Activated CD4-positive, alpha-beta T cell treated with anti-CD3 and anti-CD28 coated beads for 36 hours (primary cell): ENCODE data around the gene TRIM67. TPM values are rescaled to one million over a fixed set of nuclear protein-coding genes. Genes with fewer than 3 reads are reported as not detected.

Source experiments
- ATAC-seq: fragments of 200-7000 bp; cut with Tn5 transposase; one replicate; pipeline ENCODE4 v1.10.0; 2021; ENCODE audit warnings: mild to moderate bottlenecking, moderate library complexity
- CTCF ChIA-PET: fragments of 350-600 bp; sonication (Branson Sonifier 250); formaldehyde crosslinking; loops from one replicate; lab custom pipeline; 2021; ENCODE audit warnings: antibody characterized with exemption; lab: Charles Lee
- POLR2A ChIA-PET: fragments of 350-600 bp; sonication (Branson Sonifier 250); formaldehyde crosslinking; loops from one replicate; lab custom pipeline; 2021; ENCODE audit warnings: antibody characterized with exemption, inconsistent platforms; lab: Charles Lee
- DNase-seq: peaks from one replicate; pipeline ENCODE4 v3.0.0-alpha.2; 2020
- H3K27ac Mint-ChIP-seq: one replicate; pipeline ENCODE4 v1.8.0; 2021; ENCODE audit warnings: mixed read lengths
- H3K27me3 Mint-ChIP-seq: one replicate; pipeline ENCODE4 v1.8.0; 2021; ENCODE audit warnings: mixed read lengths
- H3K36me3 Mint-ChIP-seq: one replicate; pipeline ENCODE4 v1.8.0; 2021; ENCODE audit warnings: low read depth, mixed read lengths
- H3K4me1 Mint-ChIP-seq: one replicate; pipeline ENCODE4 v1.8.0; 2021; ENCODE audit warnings: mixed read lengths
- H3K4me3 Mint-ChIP-seq: one replicate; pipeline ENCODE4 v1.8.0; 2021; ENCODE audit warnings: mild to moderate bottlenecking, moderate library complexity, mixed read lengths
- H3K9me3 Mint-ChIP-seq: one replicate; pipeline ENCODE4 v1.8.0; 2021; ENCODE audit warnings: low read depth, mixed read lengths
- intact Hi-C, 2 experiments: fragments of 100-400 bp; cut with DNase I in 1 of 2; cut with micrococcal nuclease in 1 of 2; formaldehyde crosslinking; loops; one replicate each; pipeline versions ENCODE4 v1.14.2 to v1.15.1; 2022 to 2024; cut with DNase I, micrococcal nuclease
- total RNA-seq, 2 experiments: library from RNA; stranded (reverse); gene quantifications; one replicate each; pipeline ENCODE4 v1.2.3, GENCODE V29; 2021

The TRIM67 gene
- total RNA-seq, 2 experiments from 2014 or later, result not detected

DNA sequence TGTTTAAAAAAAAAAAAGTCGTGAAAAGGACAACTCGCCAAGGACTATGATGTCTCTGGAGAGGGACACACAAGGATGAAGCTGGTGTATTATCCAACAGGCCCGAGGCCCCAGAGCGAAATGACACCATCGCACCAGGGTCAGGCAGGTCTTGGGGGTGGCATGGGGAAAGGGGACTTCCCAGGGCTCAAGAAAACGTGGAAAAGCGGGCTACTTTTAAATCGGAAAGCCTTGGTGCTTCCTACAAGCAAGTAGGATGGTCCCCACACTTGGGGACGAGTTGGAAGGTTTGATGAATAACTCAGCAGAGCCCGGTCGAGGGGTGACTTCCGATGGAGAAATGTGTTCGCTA, 78.6 kb downstream of the TRIM67 start:
- no peak for DNase-seq
- Mint-ChIP-seq H3K36me3 (peaks cover 50% of the 10 kb centered on the region), H3K4me1 (peaks cover 60% of the 10 kb centered on the region), H3K27ac (peak overlapping the region; percentile 95), H3K27me3 (no peaks in the 10 kb centered on the region), H3K4me3 (peak overlapping the region; percentile 98), H3K9me3 (no peaks in the 10 kb centered on the region)
- intact Hi-C loops, result loop anchor here (2.0 kb wide), 2 partner anchors 262 to 364 kb away; partner anchors contain the start of genes ARV1 (in 1 of the 2) and TTC13 (in 1 of the 2)
- POLR2A ChIA-PET, result interaction anchor here (0.6 to 1.2 kb wide), 2 partner anchors 25 to 98 kb away, joined by 4 to 5 read pairs; partner anchors contain the start of genes EXOC8 and SPRTN
- ATAC-seq, result peak; percentile 13
- CTCF ChIA-PET, result interaction anchor here (0.6 to 1.2 kb wide), 4 partner anchors 289 to 580 kb away, joined by 3 to 4 read pairs (median 3); no protein-coding TSS in a partner anchor

DNA sequence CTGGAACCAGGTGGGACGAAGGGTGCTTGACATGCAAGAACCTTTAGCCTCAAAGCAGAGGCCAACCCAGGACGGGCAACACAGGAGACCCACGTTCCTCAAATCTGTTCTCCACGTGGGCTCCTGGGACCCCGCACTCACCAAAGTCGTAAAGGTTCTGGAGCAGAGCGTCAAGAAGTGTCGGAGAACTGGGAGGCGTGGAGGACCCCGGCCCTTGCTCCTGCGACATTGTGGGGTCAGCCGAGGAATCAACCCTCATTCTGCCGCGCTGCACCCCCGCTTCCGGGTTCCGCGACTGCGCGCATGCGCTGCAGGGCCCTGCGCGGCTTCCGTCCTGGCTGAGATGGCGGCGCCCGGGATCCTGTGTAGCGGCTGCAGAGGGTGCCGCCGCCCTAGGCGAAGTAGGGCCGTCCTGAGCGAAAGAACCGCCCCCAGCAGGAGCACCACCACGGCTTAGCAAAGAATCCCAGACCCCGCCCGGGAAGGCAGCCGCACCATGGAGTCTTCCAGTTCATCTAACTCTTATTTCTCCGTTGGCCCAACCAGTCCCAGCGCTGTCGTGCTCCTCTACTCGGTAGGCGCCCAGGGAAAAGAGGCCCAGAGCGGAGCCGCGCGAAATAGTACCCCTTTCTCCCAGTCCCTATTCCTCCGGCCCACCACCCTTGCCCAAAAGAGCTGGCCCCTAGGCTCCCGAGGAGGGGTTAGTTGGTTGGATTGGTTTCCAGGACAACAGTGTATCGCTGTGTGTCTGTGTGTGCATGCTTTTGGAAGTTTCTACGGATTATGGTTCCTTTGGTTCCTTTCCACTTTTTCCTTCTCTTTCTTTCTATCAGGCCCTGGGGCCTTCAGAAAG, 79.3 kb downstream of the TRIM67 start, which contains the start of gene GNPAT:
Gene GNPAT, plus strand, starts transcription at position 330 of the 853 bp plus-strand sequence. Its CDS starts 167 bp downstream, at position 497.
- intact Hi-C loops, result loop anchor here (1.0 to 2.0 kb wide), 10 partner anchors 30 to 599 kb away; partner anchors contain the start of genes ARV1 (in 2 of the 2), COG2 (in 1 of the 2), EGLN1 (in 1 of the 2) and EXOC8 (in 1 of the 2)
- ChIA-PET CTCF (interaction anchor here (0.7 to 1.3 kb wide), 7 partner anchors 9 to 581 kb away, joined by 3 to 6 read pairs (median 4); partner anchors contain the start of genes EXOC8 and SPRTN), POLR2A (interaction anchor here (0.5 to 1.2 kb wide), 4 partner anchors 9 to 358 kb away, joined by 3 to 5 read pairs (median 4); partner anchors contain the start of genes EXOC8 and SPRTN)
- DNase-seq, result peak; percentile 94
- no peaks in the 10 kb centered on the region for H3K9me3 Mint-ChIP-seq
- H3K27ac Mint-ChIP-seq, result peak within 1 kb of the TSS; percentile 95
- ATAC-seq, result peak; percentile 98
- H3K27me3 Mint-ChIP-seq, result no peaks in the 10 kb centered on the region
- H3K4me3 Mint-ChIP-seq, result peak within 1 kb of the TSS; percentile 98
- peaks cover 47% of the 10 kb centered on the region for H3K36me3 Mint-ChIP-seq
- peaks cover 58% of the 10 kb centered on the region for H3K4me1 Mint-ChIP-seq

DNA sequence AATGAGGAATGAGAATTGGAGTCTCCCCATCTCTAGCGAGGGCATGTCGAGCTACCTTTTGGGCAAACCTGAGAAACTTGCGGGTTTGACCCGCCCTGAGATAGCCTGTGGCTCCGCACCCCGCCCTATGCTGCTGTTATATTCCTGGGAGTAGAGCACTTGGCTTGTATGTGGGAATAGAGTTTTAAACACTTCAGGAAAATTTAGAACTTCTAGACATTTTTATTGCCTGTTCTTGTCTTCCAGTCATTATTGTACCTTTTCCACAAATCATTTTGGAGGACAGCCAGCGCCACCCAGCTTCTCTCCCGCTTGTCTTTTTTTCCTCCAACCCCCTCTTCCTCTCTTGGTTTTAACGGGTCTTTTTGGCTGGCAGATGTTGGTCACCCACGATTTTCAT, 79.9 kb downstream of the TRIM67 start:
- ChIA-PET POLR2A (interaction anchor here (0.5 to 0.6 kb wide), 2 partner anchors 9 to 358 kb away, joined by 3 to 4 read pairs; no protein-coding TSS in a partner anchor), CTCF (interaction anchor here (0.7 to 1.3 kb wide), 8 partner anchors 10 to 321 kb away, joined by 3 to 6 read pairs (median 4); partner anchors contain the start of genes EXOC8 and SPRTN)
- Mint-ChIP-seq H3K27me3 (no peaks in the 10 kb centered on the region), H3K27ac (peak overlapping the region; percentile 95), H3K4me1 (peaks cover 55% of the 10 kb centered on the region), H3K4me3 (peak overlapping the region; percentile 98), H3K36me3 (peaks cover 43% of the 10 kb centered on the region), H3K9me3 (no peaks in the 10 kb centered on the region)
- DNase-seq (peak; percentile 34), ATAC-seq (no peak)
- intact Hi-C loops, result loop anchor here (1.0 to 2.0 kb wide), 10 partner anchors 30 to 599 kb away; partner anchors contain the start of genes ARV1 (in 2 of the 2), COG2 (in 1 of the 2), EGLN1 (in 1 of the 2) and EXOC8 (in 1 of the 2)

DNA sequence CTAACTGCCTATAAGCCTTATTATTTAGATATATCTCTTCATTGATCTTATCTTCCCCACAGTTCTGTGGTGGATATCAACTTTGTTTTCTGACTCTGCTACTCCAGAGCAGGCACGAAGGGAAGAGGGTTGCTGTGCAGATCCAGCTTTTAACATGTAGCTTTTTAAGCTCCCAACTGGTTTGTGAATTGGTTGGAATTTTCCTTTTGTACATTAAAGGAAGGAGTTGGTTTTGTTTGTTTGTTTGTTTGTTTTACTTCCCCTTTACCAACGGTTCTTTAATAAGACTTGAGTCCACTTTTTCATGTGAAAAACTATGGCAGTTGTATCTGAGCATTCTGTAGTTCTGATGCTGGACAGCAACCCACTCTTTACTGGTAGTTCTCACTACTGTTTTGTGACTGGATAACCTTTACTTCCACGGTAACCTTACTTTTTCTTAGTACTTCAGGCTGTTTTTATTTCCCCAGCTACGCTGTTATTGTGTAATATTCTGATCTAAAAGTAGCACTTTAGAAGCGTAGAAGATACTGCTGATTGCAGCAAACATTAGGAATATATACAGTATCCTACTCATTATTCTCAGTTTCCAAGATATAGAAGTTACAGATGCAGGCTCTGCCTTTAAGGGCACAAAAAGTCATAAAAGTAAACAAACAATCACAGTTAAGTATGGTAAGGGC, 80.8 kb downstream of the TRIM67 start:
- Mint-ChIP-seq H3K27me3 (no peaks in the 10 kb centered on the region), H3K9me3 (no peaks in the 10 kb centered on the region), H3K27ac (peak overlapping the region; percentile 95), H3K4me1 (peaks cover 49% of the 10 kb centered on the region), H3K4me3 (peak overlapping the region; percentile 98), H3K36me3 (peaks cover 38% of the 10 kb centered on the region)
- ChIA-PET CTCF (interaction anchor here (0.6 to 1.3 kb wide), 7 partner anchors 20 to 347 kb away, joined by 3 to 4 read pairs (median 3); no protein-coding TSS in a partner anchor), POLR2A (no interaction called here)
- intact Hi-C loops, result no loop called here
- ATAC-seq, result no peak
- no peak for DNase-seq

DNA sequence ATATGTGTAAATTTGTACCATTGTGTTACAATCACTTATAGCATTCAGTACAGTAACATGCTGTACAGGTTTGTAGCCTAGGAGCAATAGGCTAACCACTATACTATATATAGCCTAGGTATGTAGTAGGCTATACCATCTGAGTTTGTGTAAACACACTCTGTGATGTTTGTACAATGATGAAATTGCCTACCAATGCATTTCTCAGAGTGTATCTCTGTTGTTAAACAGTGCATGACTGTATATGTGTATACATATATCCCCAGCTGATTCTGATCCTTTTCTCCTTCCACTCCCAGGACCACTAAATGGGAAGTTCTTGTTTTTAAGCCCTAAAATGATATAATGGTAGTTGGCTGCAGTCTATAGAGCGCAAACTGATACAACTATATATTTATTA, 86.9 kb downstream of the TRIM67 start:
- intact Hi-C loops, result no loop called here
- ATAC-seq (no peak), DNase-seq (no peak)
- ChIA-PET POLR2A (no interaction called here), CTCF (interaction anchor here (0.7 kb wide), 1 partner anchor 475 kb away, joined by 3 read pairs; no protein-coding TSS in a partner anchor)
- Mint-ChIP-seq H3K27me3 (no peaks in the 10 kb centered on the region), H3K27ac (no peak overlapping the region), H3K36me3 (peaks cover 30% of the 10 kb centered on the region), H3K4me1 (peaks cover 13% of the 10 kb centered on the region), H3K4me3 (no peak overlapping the region), H3K9me3 (no peaks in the 10 kb centered on the region)

DNA sequence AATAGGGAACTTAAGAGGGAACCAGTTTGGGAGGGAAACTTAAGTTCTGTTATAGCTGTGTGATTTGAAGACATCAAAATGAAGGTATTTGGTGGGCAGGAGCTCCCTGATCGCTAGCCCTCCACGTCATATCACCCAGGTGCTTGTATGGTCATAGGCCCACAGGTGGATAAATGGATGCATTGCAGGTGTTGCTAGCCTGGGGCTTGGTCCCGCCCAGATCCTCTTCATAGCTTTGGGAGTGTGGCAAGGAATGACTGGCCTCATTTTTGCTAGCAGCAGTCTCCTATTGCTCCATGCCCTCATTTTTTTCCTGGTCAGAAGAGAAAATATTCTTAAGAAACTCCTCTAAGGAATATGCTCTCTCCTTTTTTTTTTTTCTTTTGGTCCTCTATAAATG, 90.5 kb downstream of the TRIM67 start:
- DNase-seq (no peak), ATAC-seq (no peak)
- H3K27ac Mint-ChIP-seq, result no peak overlapping the region
- peaks cover 36% of the 10 kb centered on the region for H3K36me3 Mint-ChIP-seq
- ChIA-PET CTCF (no interaction called here), POLR2A (no interaction called here)
- peaks cover 3% of the 10 kb centered on the region for H3K4me1 Mint-ChIP-seq
- intact Hi-C loops, result no loop called here
- H3K4me3 Mint-ChIP-seq, result no peak overlapping the region
- no peaks in the 10 kb centered on the region for H3K9me3 Mint-ChIP-seq
- no peaks in the 10 kb centered on the region for H3K27me3 Mint-ChIP-seq

DNA sequence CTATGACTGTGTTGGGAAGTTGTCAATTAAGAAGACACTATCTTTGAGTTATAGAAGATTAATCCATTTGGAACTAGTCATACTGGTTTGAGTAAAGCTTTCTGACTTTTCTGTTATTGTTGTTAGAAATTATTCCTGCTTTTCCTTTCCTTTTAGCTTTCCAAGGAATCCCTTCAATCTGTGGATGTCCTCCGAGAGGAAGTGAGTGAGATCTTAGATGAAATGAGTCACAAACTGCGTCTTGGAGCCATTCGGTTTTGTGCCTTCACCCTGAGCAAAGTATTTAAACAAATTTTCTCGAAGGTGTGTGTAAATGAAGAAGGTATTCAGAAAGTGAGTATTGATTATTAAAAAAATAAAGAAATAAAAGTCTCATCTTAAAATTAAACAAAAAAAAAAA, 98.5 kb downstream of the TRIM67 start:
- Mint-ChIP-seq H3K27me3 (no peaks in the 10 kb centered on the region), H3K9me3 (peaks cover 4% of the 10 kb centered on the region), H3K4me1 (no peaks in the 10 kb centered on the region), H3K27ac (no peak overlapping the region), H3K4me3 (no peak overlapping the region), H3K36me3 (peaks cover 62% of the 10 kb centered on the region)
- ATAC-seq (no peak), DNase-seq (no peak)
- CTCF ChIA-PET, result interaction anchor here (0.7 to 1.2 kb wide), 4 partner anchors 10 to 318 kb away, joined by 3 to 6 read pairs (median 4); no protein-coding TSS in a partner anchor
- intact Hi-C loops, result no loop called here
- POLR2A ChIA-PET, result no interaction called here

DNA sequence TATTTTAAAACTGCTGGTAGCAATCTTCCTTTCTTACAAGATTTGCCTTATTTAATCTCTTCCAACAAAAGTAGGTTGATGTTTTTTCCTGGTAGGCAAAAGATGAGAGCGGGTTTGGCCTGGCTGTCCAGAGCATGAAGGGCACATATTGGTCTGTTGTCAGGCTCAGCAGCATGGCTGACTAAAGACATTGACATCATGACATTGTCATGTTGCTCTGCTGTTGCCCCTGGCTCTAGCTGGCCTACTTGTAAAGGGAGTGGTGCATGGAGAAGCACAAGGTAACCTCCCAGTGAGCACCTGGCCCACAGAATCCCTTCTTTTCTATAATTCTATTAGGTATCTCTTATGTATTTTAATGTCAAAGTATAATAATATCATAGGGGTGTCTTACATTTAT, 102.8 kb downstream of the TRIM67 start:
- CTCF ChIA-PET, result no interaction called here
- Mint-ChIP-seq H3K27me3 (no peaks in the 10 kb centered on the region), H3K4me3 (no peak overlapping the region), H3K4me1 (no peaks in the 10 kb centered on the region), H3K36me3 (peaks cover 59% of the 10 kb centered on the region), H3K9me3 (no peaks in the 10 kb centered on the region), H3K27ac (no peak overlapping the region)
- POLR2A ChIA-PET, result no interaction called here
- no peak for DNase-seq
- ATAC-seq, result no peak
- intact Hi-C loops, result no loop called here

DNA sequence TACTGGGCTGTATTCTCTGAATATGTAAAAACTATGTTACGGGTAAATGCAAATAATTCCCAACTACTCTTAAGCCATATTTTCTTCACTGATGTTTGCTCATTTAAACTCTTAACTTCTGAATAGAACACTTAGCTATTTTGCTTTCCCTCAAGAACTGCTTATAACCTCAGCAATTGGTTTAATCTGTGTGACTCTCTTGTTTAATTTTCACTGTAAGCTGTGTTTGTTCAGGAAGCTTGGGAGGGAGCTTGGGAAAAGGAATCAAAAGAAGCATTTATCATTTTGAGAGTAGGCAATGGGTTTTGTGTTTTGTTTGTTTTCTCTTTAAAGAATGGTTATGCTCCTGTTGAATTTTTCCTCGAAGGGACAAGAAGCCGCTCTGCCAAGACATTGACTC, 103.5 kb downstream of the TRIM67 start:
- H3K27ac Mint-ChIP-seq, result no peak overlapping the region
- CTCF ChIA-PET, result interaction anchor here (1.6 kb wide), 1 partner anchor 10 kb away, joined by 6 read pairs; no protein-coding TSS in a partner anchor
- H3K4me1 Mint-ChIP-seq, result no peaks in the 10 kb centered on the region
- no peak for ATAC-seq
- intact Hi-C loops, result no loop called here
- no peaks in the 10 kb centered on the region for H3K27me3 Mint-ChIP-seq
- no peak overlapping the region for H3K4me3 Mint-ChIP-seq
- DNase-seq, result no peak
- H3K36me3 Mint-ChIP-seq, result peaks cover 60% of the 10 kb centered on the region
- POLR2A ChIA-PET, result no interaction called here
- no peaks in the 10 kb centered on the region for H3K9me3 Mint-ChIP-seq

DNA sequence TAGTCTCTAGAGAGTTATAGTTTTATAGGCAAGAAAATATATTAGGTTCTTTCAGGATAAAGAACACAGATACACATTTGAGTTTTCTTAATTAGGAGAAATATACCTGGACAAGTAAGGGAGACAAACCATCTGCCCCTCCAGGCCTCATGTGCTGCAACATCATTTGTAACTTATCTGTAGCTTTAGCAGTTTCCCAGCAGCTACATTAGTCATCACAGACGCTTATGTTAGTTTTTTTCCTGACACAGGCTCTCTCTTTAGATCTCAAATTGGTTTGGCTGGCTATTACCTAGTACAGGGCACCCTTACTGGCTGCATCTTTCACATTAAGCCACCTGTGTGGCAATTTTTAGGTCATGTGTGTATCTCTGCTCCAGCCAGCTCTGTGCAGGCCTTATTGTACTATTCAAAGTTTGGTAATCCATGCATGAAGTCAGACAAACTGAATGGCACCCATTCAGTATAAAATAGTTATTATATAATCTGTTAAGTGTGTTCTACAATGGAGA, 105.0 kb downstream of the TRIM67 start:
- H3K4me1 Mint-ChIP-seq, result peaks cover 5% of the 10 kb centered on the region
- POLR2A ChIA-PET, result no interaction called here
- peaks cover 62% of the 10 kb centered on the region for H3K36me3 Mint-ChIP-seq
- H3K27me3 Mint-ChIP-seq, result no peaks in the 10 kb centered on the region
- DNase-seq (no peak), ATAC-seq (peak; percentile 23)
- H3K27ac Mint-ChIP-seq, result no peak overlapping the region
- CTCF ChIA-PET, result interaction anchor here (1.6 kb wide), 1 partner anchor 9 kb away, joined by 6 read pairs; no protein-coding TSS in a partner anchor
- intact Hi-C loops, result no loop called here
- H3K9me3 Mint-ChIP-seq, result no peaks in the 10 kb centered on the region
- H3K4me3 Mint-ChIP-seq, result no peak overlapping the region
